Caco-2 (cell line): ENCODE results near the gene GABRG3. TPM values are rescaled to one million over a fixed set of nuclear protein-coding genes. Genes with fewer than 3 reads are reported as not detected.

Source experiments
- BruUV-seq: library from RNA; stranded (reverse); fragments of 400-500 nt; replicated peaks from 2 replicates; lab custom pipeline; 2021; lab: Mats Ljungman, UMichigan
- CTCF ChIA-PET: fragments of 300-600 bp; sonication (Branson Sonifier 250); formaldehyde crosslinking; loops from one replicate; lab custom pipeline; 2022; ENCODE audit warnings: antibody characterized with exemption; lab: Charles Lee
- POLR2A ChIA-PET: fragments of 300-600 bp; sonication (Branson Sonifier 250); formaldehyde crosslinking; loops from one replicate; lab custom pipeline; 2022; ENCODE audit warnings: antibody characterized with exemption; lab: Charles Lee
- DNase-seq, 2 experiments: peaks; one replicate each; pipeline versions ENCODE4 v3.0.0 to v3.0.0-alpha.2; 2020 to 2022
- H3K27me3 ChIP-seq: replicated peaks from 2 replicates; pipeline ENCODE4 v1.6.0; 2011; ENCODE audit warnings: low read length; ENCODE audit not compliant: control insufficient read depth, insufficient read depth
- H3K36me3 ChIP-seq: 2 replicates; pipeline ENCODE4 v1.5.1; 2011; ENCODE audit warnings: low read length; ENCODE audit not compliant: control insufficient read depth, insufficient read depth
- H3K4me1 ChIP-seq: fragments of 250-450 bp; sonication (Bioruptor Pico); 2 replicates; pipeline ENCODE4 v1.5.1; 2020; ENCODE audit warnings: mild to moderate bottlenecking
- H3K4me3 ChIP-seq: 2 replicates; pipeline ENCODE4 v1.5.1; 2011; ENCODE audit warnings: low read depth, mild to moderate bottlenecking, control low read depth, low read length
- H3K9me3 ChIP-seq: fragments of 250-450 bp; sonication (Bioruptor Pico); 2 replicates; pipeline ENCODE4 v1.5.1; 2020; ENCODE audit warnings: mild to moderate bottlenecking, moderate library complexity
- H3K27ac Mint-ChIP-seq: one replicate; pipeline ENCODE4 v1.8.0; 2022; ENCODE audit warnings: mixed read lengths; ENCODE audit not compliant: unreplicated experiment
- H3K27me3 Mint-ChIP-seq: one replicate; pipeline ENCODE4 v1.8.0; 2022; ENCODE audit warnings: mixed read lengths; ENCODE audit not compliant: insufficient read depth, unreplicated experiment
- H3K36me3 Mint-ChIP-seq: one replicate; pipeline ENCODE4 v1.8.0; 2022; ENCODE audit warnings: mild to moderate bottlenecking, mixed read lengths; ENCODE audit not compliant: insufficient read depth, unreplicated experiment
- H3K4me1 Mint-ChIP-seq: one replicate; pipeline ENCODE4 v1.8.0; 2022; ENCODE audit warnings: low read depth, mixed read lengths; ENCODE audit not compliant: unreplicated experiment
- H3K4me3 Mint-ChIP-seq: one replicate; pipeline ENCODE4 v1.8.0; 2022; ENCODE audit warnings: mild to moderate bottlenecking, moderate library complexity, mixed read lengths; ENCODE audit not compliant: unreplicated experiment
- H3K9me3 Mint-ChIP-seq: one replicate; pipeline ENCODE4 v1.8.0; 2022; ENCODE audit warnings: mixed read lengths; ENCODE audit not compliant: unreplicated experiment
- intact Hi-C: fragments of 100-400 bp; cut with micrococcal nuclease; formaldehyde crosslinking; loops from one replicate; pipeline ENCODE4 v1.10.0; 2022; ENCODE audit not compliant: unreplicated experiment
- total RNA-seq: library from RNA; stranded (reverse); gene quantifications from 2 replicates; pipeline ENCODE4 v1.2.3, GENCODE V29; 2022
- TF ChIP-seq, protein P1 (sequence below), 2 experiments: fragments of 200-600 bp in 1 of 2; IDR thresholded peaks; 1 replicate in 1 of 2; 2 replicates in 1 of 2; pipeline versions ENCODE4 v1.5.1 to v1.8.0; 2011 to 2022; ENCODE audit warnings: antibody characterized with exemption in 1 of 2, control low read depth in 1 of 2, inconsistent platforms in 1 of 2, low read depth in 1 of 2, low read length in 1 of 2, mild to moderate bottlenecking in 1 of 2, moderate library complexity in 1 of 2; ENCODE audit not compliant: insufficient read depth in 1 of 2, severe bottlenecking in 1 of 2, unreplicated experiment in 1 of 2

GABRG3 gene
- total RNA-seq, 1 experiment from 2014 or later, result not detected

- POLR2A ChIA-PET, result no interaction called here
- no peaks in the 10 kb centered on the region for H3K9me3 ChIP-seq
- peaks cover 6% of the 10 kb centered on the region for H3K9me3 Mint-ChIP-seq
Observed at GRCh38 chr15:27473845-27474244, 502.9 kb downstream of the GABRG3 start.

GRCh38 chr15:27475395-27475794, 504.4 kb downstream of the GABRG3 start:
- no peaks in the 10 kb centered on the region for H3K4me1 ChIP-seq
- H3K4me3 ChIP-seq, result no peak overlapping the region
- CTCF ChIA-PET, result no interaction called here
- no peak overlapping the region for H3K27ac Mint-ChIP-seq
- no peaks in the 10 kb centered on the region for H3K4me1 Mint-ChIP-seq
- peaks cover 7% of the 10 kb centered on the region for H3K9me3 Mint-ChIP-seq
- no peaks in the 10 kb centered on the region for H3K36me3 ChIP-seq
- H3K27me3 ChIP-seq, result no peaks in the 10 kb centered on the region
- H3K4me3 Mint-ChIP-seq, result no peak overlapping the region
- POLR2A ChIA-PET, result no interaction called here
- intact Hi-C loops, result loop anchor here (10.0 kb wide), 1 partner anchor 61 kb away; no protein-coding TSS in a partner anchor
- BruUV-seq, result no TSS peak
- no peak for DNase-seq
- H3K27me3 Mint-ChIP-seq, result no peaks in the 10 kb centered on the region
- TF ChIP-seq, protein P1, sequence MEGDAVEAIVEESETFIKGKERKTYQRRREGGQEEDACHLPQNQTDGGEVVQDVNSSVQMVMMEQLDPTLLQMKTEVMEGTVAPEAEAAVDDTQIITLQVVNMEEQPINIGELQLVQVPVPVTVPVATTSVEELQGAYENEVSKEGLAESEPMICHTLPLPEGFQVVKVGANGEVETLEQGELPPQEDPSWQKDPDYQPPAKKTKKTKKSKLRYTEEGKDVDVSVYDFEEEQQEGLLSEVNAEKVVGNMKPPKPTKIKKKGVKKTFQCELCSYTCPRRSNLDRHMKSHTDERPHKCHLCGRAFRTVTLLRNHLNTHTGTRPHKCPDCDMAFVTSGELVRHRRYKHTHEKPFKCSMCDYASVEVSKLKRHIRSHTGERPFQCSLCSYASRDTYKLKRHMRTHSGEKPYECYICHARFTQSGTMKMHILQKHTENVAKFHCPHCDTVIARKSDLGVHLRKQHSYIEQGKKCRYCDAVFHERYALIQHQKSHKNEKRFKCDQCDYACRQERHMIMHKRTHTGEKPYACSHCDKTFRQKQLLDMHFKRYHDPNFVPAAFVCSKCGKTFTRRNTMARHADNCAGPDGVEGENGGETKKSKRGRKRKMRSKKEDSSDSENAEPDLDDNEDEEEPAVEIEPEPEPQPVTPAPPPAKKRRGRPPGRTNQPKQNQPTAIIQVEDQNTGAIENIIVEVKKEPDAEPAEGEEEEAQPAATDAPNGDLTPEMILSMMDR (IDR thresholded peaks at IDR 0.05; ENCODE audit: insufficient read depth in 1 of 2, low read depth in 1 of 2, low read length in 1 of 2, severe bottlenecking in 1 of 2, unreplicated experiment in 1 of 2), result no peak
- no peaks in the 10 kb centered on the region for H3K36me3 Mint-ChIP-seq
- H3K9me3 ChIP-seq, result no peaks in the 10 kb centered on the region

More at GRCh38 chr15:27473845-27474244, 502.9 kb downstream of the GABRG3 start:
- H3K4me3 ChIP-seq, result no peak overlapping the region
- TF ChIP-seq, protein P1 (IDR thresholded peaks at IDR 0.05; ENCODE audit: insufficient read depth in 1 of 2, low read depth in 1 of 2, low read length in 1 of 2, severe bottlenecking in 1 of 2, unreplicated experiment in 1 of 2), result no peak
- CTCF ChIA-PET, result no interaction called here
- DNase-seq, result no peak
- no TSS peak for BruUV-seq
- Mint-ChIP-seq H3K4me1 (no peaks in the 10 kb centered on the region), H3K36me3 (no peaks in the 10 kb centered on the region), H3K27ac (no peak overlapping the region), H3K4me3 (no peak overlapping the region), H3K27me3 (no peaks in the 10 kb centered on the region)
- intact Hi-C loops, result loop anchor here (10.0 kb wide), 1 partner anchor 59 kb away; no protein-coding TSS in a partner anchor
- no peaks in the 10 kb centered on the region for H3K27me3 ChIP-seq
- H3K4me1 ChIP-seq, result no peaks in the 10 kb centered on the region
- no peaks in the 10 kb centered on the region for H3K36me3 ChIP-seq

GRCh38 chr15:27479296-27480140, 508.5 kb downstream of the GABRG3 start:
- TF ChIP-seq, protein P1 (IDR thresholded peaks at IDR 0.05; ENCODE audit: insufficient read depth in 1 of 2, low read depth in 1 of 2, low read length in 1 of 2, severe bottlenecking in 1 of 2, unreplicated experiment in 1 of 2), result no peak
- BruUV-seq, result no TSS peak
- H3K36me3 Mint-ChIP-seq, result no peaks in the 10 kb centered on the region
- H3K4me1 Mint-ChIP-seq, result no peaks in the 10 kb centered on the region
- H3K4me3 Mint-ChIP-seq, result no peak overlapping the region
- Histone ChIP-seq H3K4me1 (no peaks in the 10 kb centered on the region), H3K9me3 (no peaks in the 10 kb centered on the region), H3K27me3 (no peaks in the 10 kb centered on the region), H3K36me3 (no peaks in the 10 kb centered on the region), H3K4me3 (no peak overlapping the region)
- ChIA-PET POLR2A (no interaction called here), CTCF (no interaction called here)
- H3K9me3 Mint-ChIP-seq, result peaks cover 7% of the 10 kb centered on the region
- no peak overlapping the region for H3K27ac Mint-ChIP-seq
- DNase-seq, result no peak
- intact Hi-C loops, result loop anchor here (10.0 kb wide), 1 partner anchor 65 kb away; no protein-coding TSS in a partner anchor
- H3K27me3 Mint-ChIP-seq, result no peaks in the 10 kb centered on the region
